Fibroblast of lung (primary cell): ENCODE measurements around the gene CLMP. TPM values are rescaled to one million over a fixed set of nuclear protein-coding genes. Genes with fewer than 3 reads are reported as not detected.

Experiments used
- DNase-seq, 2 donors: peaks; one replicate each; pipeline versions ENCODE4 v3.0.0 to v3.0.0-alpha.2; 2010; ENCODE audit warnings: low read depth in 2 of 2
- H2AFZ ChIP-seq: 2 replicates; pipeline ENCODE4 v1.5.1; 2012; ENCODE audit warnings: low read length, control low read depth, inconsistent platforms
- H3K27ac ChIP-seq: 2 replicates; pipeline ENCODE4 v1.5.1; 2011; ENCODE audit warnings: low read length, control low read depth; ENCODE audit not compliant: insufficient read depth
- H3K27me3 ChIP-seq: 2 replicates; pipeline ENCODE4 v1.5.1; 2011; ENCODE audit warnings: mild to moderate bottlenecking, low read length; ENCODE audit not compliant: control insufficient read depth, insufficient read depth
- H3K36me3 ChIP-seq: 2 replicates; pipeline ENCODE4 v1.5.1; 2011; ENCODE audit warnings: low read length; ENCODE audit not compliant: control insufficient read depth, insufficient read depth
- H3K4me1 ChIP-seq: 2 replicates; pipeline ENCODE4 v1.5.1; 2011; ENCODE audit warnings: low read length; ENCODE audit not compliant: control insufficient read depth, insufficient read depth; ENCODE audit errors: extremely low read depth
- H3K4me2 ChIP-seq: 2 replicates; pipeline ENCODE4 v1.5.1; 2011; ENCODE audit warnings: low read length, control low read depth; ENCODE audit not compliant: insufficient read depth; ENCODE audit errors: extremely low read depth
- H3K4me3 ChIP-seq, 4 experiments: fragments of 200-600 bp in 1 of 4; sonication (generic) in 1 of 4; replicated peaks in 1 of 4; 2 replicates each; pipeline ENCODE4 v1.5.1; 2011 to 2016; ENCODE audit warnings: low read length in 4 of 4, low read depth in 3 of 4, mild to moderate bottlenecking in 3 of 4, control low read depth in 2 of 4, inconsistent platforms in 1 of 4, mixed read lengths in 1 of 4; ENCODE audit not compliant: insufficient read depth in 1 of 4; ENCODE audit errors: control extremely low read depth in 1 of 4
- H3K79me2 ChIP-seq: 2 replicates; pipeline ENCODE4 v1.5.1; 2012; ENCODE audit warnings: mild to moderate bottlenecking, low read length, inconsistent platforms; ENCODE audit not compliant: control insufficient read depth, insufficient read depth
- H3K9ac ChIP-seq: 2 replicates; pipeline ENCODE4 v1.5.1; 2011; ENCODE audit warnings: mild to moderate bottlenecking, low read length, control low read depth; ENCODE audit not compliant: insufficient read depth
- H3K9me3 ChIP-seq: 2 replicates; pipeline ENCODE4 v1.5.1; 2012; ENCODE audit warnings: low read depth, low read length; ENCODE audit not compliant: control insufficient read depth, insufficient read depth
- H4K20me1 ChIP-seq: 2 replicates; pipeline ENCODE4 v1.5.1; 2011; ENCODE audit warnings: low read length; ENCODE audit not compliant: control insufficient read depth, insufficient read depth; ENCODE audit errors: extremely low read depth
- EZH2 ChIP-seq: IDR thresholded peaks from 2 replicates; pipeline ENCODE4 v1.5.1; 2012; ENCODE audit warnings: low read length, control low read depth, mild to moderate bottlenecking; ENCODE audit errors: missing control alignments
- polyA plus RNA-seq, 2 donors: library from polyadenylated mRNA; depleted of rRNA in 1 of 2; stranded (reverse) in 1 of 2; unstranded in 1 of 2; fragments of >200 nt; gene quantifications; 2 replicates each; pipeline ENCODE4 v1.2.1, GENCODE V29; 2011 to 2012; ENCODE audit warnings: missing spikeins in 1 of 2
- total RNA-seq: library from RNA; depleted of rRNA; stranded (reverse); fragments of >200 nt; gene quantifications from 2 replicates; pipeline ENCODE4 v1.2.1, GENCODE V29; 2014
- TF ChIP-seq, protein P1 (sequence below), 2 donors: IDR thresholded peaks in 1 of 2; conservative IDR thresholded peaks in 1 of 2; 1 replicate in 1 of 2; 2 replicates in 1 of 2; pipeline ENCODE4 v1.5.1; 2011 to 2012; ENCODE audit warnings: low read length in 2 of 2, control low read depth in 1 of 2, inconsistent platforms in 1 of 2, low read depth in 1 of 2, mild to moderate bottlenecking in 1 of 2

CLMP gene
- total and polyA plus RNA-seq, 2 donors (not counting 1 experiment from before 2014, with no cell fraction given), result 107 to 243 TPM

DNA sequence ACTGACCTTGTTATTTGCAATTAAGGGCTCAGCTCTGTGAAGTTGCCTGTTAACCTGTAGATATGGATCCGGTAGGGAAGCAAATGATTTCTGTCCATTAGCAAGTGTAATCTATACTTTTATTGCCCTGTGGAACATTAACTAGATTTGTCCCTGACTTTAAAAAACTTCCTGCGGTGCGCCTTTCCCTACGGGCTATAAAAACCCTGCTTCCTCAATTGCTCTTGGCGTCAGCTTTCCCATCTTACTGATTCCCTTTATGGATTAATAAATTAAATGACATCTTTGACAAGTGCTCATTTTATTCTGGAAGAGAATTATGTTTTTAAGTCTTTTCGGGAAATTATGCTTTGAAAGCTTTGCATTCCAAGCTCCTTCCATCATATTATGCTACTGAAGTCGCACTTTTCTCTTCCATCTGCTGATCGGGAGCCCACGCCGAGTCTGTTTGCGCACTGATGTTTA lies 18.3 kb upstream of the CLMP start:
- TF ChIP-seq, protein P1, sequence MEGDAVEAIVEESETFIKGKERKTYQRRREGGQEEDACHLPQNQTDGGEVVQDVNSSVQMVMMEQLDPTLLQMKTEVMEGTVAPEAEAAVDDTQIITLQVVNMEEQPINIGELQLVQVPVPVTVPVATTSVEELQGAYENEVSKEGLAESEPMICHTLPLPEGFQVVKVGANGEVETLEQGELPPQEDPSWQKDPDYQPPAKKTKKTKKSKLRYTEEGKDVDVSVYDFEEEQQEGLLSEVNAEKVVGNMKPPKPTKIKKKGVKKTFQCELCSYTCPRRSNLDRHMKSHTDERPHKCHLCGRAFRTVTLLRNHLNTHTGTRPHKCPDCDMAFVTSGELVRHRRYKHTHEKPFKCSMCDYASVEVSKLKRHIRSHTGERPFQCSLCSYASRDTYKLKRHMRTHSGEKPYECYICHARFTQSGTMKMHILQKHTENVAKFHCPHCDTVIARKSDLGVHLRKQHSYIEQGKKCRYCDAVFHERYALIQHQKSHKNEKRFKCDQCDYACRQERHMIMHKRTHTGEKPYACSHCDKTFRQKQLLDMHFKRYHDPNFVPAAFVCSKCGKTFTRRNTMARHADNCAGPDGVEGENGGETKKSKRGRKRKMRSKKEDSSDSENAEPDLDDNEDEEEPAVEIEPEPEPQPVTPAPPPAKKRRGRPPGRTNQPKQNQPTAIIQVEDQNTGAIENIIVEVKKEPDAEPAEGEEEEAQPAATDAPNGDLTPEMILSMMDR (conservative IDR thresholded peaks at IDR 0.05 in 1 of 2, IDR thresholded peaks at IDR 0.05 in 1 of 2; ENCODE audit: low read depth in 1 of 2, low read length in 2 of 2), result no peak
- no peak for TF ChIP-seq EZH2
- no peak overlapping the region for H3K9ac ChIP-seq
- no peak overlapping the region for H3K4me3 ChIP-seq
- no peak overlapping the region for H3K27ac ChIP-seq
- peaks cover 7% of the 10 kb centered on the region for H3K4me1 ChIP-seq
- H3K4me2 ChIP-seq, result no peak overlapping the region
- no peaks in the 10 kb centered on the region for H4K20me1 ChIP-seq
- no peaks in the 10 kb centered on the region for H3K9me3 ChIP-seq
- DNase-seq, result no peak
- H3K36me3 ChIP-seq, result no peaks in the 10 kb centered on the region
- no peaks in the 10 kb centered on the region for H3K79me2 ChIP-seq
- no peak overlapping the region for H2AFZ ChIP-seq
- H3K27me3 ChIP-seq, result no peaks in the 10 kb centered on the region

DNA sequence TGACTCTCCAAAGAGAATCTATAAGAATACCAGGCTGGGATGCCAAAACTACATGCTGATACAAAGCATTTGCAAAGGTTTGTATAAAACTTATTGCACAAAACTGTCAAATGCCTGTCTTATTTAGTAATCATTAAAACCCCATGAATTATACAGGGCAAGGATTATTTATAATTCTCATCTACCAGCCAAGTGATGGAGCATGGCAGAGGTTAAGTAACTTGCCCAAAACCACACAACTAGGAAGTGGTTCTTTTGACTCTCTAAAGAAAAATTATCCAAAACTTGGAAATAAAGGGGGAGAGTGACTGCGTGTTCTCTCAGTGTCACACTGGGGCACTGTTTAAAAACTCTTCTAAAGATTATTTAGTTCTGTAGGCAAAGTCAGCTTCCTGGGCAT lies 17.4 kb upstream of the CLMP start:
- no peaks in the 10 kb centered on the region for H3K9me3 ChIP-seq
- H3K27me3 ChIP-seq, result no peaks in the 10 kb centered on the region
- no peaks in the 10 kb centered on the region for H3K79me2 ChIP-seq
- no peak overlapping the region for H2AFZ ChIP-seq
- H4K20me1 ChIP-seq, result no peaks in the 10 kb centered on the region
- no peak overlapping the region for H3K9ac ChIP-seq
- H3K36me3 ChIP-seq, result no peaks in the 10 kb centered on the region
- H3K4me2 ChIP-seq, result peak overlapping the region; percentile 21
- TF ChIP-seq, protein P1 (conservative IDR thresholded peaks at IDR 0.05 in 1 of 2, IDR thresholded peaks at IDR 0.05 in 1 of 2; ENCODE audit: low read depth in 1 of 2, low read length in 2 of 2), result no peak
- TF ChIP-seq EZH2, result no peak
- H3K4me1 ChIP-seq, result peaks cover 6% of the 10 kb centered on the region
- no peak overlapping the region for H3K4me3 ChIP-seq
- DNase-seq, result no peak
- H3K27ac ChIP-seq, result no peak overlapping the region

DNA sequence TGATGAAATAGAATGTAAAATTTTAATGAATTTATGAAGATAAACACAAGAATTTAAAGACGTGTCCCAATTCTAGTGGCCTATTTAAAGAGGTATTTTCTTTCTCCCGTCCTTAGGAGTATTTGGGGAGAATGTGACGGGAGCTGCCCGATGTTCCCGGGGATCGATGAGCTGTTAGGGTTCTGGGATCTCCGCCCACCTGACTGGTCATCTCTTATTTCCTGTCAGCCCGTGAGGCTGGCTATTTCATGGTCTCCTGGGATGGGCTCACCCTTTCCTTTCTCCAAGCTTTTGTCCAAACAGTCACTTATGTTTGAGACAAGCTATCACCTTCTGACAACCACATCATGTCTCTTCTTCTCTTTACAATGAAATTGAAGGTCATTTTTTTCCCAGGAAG lies 16.9 kb upstream of the CLMP start:
- no peaks in the 10 kb centered on the region for H3K27me3 ChIP-seq
- H3K4me3 ChIP-seq, result no peak overlapping the region
- H3K79me2 ChIP-seq, result no peaks in the 10 kb centered on the region
- H3K9me3 ChIP-seq, result no peaks in the 10 kb centered on the region
- no peak overlapping the region for H2AFZ ChIP-seq
- H3K9ac ChIP-seq, result no peak overlapping the region
- H3K27ac ChIP-seq, result no peak overlapping the region
- H4K20me1 ChIP-seq, result no peaks in the 10 kb centered on the region
- TF ChIP-seq EZH2, result no peak
- TF ChIP-seq, protein P1 (conservative IDR thresholded peaks at IDR 0.05 in 1 of 2, IDR thresholded peaks at IDR 0.05 in 1 of 2; ENCODE audit: low read depth in 1 of 2, low read length in 2 of 2), result no peak
- H3K36me3 ChIP-seq, result no peaks in the 10 kb centered on the region
- peaks cover 6% of the 10 kb centered on the region for H3K4me1 ChIP-seq
- H3K4me2 ChIP-seq, result peak overlapping the region; percentile 21
- DNase-seq, result peak in 1 of 2 donors; percentile 19
